ENCODE results near the gene PADI3. TPM values are rescaled to one million over a fixed set of nuclear protein-coding genes. Genes with fewer than 3 reads are reported as not detected.

The PADI3 gene
- total RNA-seq, 2 donors from 2014 or later: not detected

DNA sequence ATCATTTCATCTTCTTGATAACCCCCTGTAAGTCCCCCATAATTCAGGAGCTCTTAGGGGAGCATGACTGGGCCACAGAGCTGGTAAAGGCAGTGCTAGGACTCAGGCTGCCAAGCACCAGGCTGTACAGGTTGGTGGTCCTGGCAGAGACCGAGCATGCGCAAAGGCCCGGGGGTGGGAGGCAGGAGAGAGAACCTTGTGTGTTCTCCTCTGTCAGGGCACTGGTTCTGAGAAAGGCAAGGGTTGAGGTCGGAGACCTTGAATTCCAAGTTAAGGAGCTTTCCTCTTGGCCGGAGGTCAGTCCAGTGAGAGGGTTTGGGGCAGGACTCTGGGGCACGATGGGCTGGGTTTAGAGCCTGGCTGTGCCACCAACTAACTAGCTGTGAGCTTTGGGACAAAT lies 23.2 kb downstream of the PADI3 start:
- DNase-seq (no peak), ATAC-seq (no peak)
- no peak for TF ChIP-seq POLR2A (IDR thresholded peaks at IDR 0.05)
- TF ChIP-seq, protein P1, sequence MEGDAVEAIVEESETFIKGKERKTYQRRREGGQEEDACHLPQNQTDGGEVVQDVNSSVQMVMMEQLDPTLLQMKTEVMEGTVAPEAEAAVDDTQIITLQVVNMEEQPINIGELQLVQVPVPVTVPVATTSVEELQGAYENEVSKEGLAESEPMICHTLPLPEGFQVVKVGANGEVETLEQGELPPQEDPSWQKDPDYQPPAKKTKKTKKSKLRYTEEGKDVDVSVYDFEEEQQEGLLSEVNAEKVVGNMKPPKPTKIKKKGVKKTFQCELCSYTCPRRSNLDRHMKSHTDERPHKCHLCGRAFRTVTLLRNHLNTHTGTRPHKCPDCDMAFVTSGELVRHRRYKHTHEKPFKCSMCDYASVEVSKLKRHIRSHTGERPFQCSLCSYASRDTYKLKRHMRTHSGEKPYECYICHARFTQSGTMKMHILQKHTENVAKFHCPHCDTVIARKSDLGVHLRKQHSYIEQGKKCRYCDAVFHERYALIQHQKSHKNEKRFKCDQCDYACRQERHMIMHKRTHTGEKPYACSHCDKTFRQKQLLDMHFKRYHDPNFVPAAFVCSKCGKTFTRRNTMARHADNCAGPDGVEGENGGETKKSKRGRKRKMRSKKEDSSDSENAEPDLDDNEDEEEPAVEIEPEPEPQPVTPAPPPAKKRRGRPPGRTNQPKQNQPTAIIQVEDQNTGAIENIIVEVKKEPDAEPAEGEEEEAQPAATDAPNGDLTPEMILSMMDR (IDR thresholded peaks at IDR 0.05): no peak
- Histone ChIP-seq H3K27ac (no peak overlapping the region), H3K27me3 (no peaks in the 10 kb centered on the region), H3K4me3 (no peak overlapping the region), H3K36me3 (replicated peaks in 1 of 2; ENCODE audit: insufficient read depth in 1 of 2, low read depth in 2 of 2) (no peaks in the 10 kb centered on the region), H3K4me1 (no peaks in the 10 kb centered on the region), H3K9me3 (no peaks in the 10 kb centered on the region)
- intact Hi-C loops (cut with DNase I): no loop called here
- WGBS, 2 donors: 77 to 89% methylated on average over 6 of the region's 6 CpGs

DNA sequence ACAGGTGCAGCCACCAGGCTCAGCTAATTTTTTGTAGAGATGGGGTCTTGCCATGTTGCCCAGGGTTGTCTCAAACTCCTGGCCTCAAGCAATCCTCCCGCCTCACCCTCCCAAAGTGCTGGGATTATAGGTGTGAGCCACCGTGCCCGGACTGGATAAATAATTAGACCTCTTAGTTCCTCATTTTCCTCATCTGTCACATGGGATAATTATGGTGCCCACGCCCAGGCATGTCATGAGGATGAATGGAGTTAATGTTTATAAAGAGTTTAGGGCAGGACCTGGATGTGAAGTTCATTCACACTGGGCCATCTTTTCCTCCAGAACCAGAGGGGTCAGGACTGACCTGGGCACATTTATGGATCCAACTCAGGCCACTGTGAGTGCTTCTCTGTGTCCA lies 23.7 kb downstream of the PADI3 start:
- H3K27me3 ChIP-seq: no peaks in the 10 kb centered on the region
- no peak for TF ChIP-seq POLR2A (IDR thresholded peaks at IDR 0.05)
- TF ChIP-seq, protein P1 (IDR thresholded peaks at IDR 0.05): no peak
- intact Hi-C loops (cut with DNase I): no loop called here
- no peak overlapping the region for H3K4me3 ChIP-seq
- no peaks in the 10 kb centered on the region for H3K4me1 ChIP-seq
- no peak overlapping the region for H3K27ac ChIP-seq
- 53 to 65% methylated on average over 4 of the region's 4 CpGs for WGBS, 2 donors
- ATAC-seq (no peak), DNase-seq (no peak)
- H3K36me3 ChIP-seq (replicated peaks in 1 of 2; ENCODE audit: insufficient read depth in 1 of 2, low read depth in 2 of 2): no peaks in the 10 kb centered on the region
- no peaks in the 10 kb centered on the region for H3K9me3 ChIP-seq

DNA sequence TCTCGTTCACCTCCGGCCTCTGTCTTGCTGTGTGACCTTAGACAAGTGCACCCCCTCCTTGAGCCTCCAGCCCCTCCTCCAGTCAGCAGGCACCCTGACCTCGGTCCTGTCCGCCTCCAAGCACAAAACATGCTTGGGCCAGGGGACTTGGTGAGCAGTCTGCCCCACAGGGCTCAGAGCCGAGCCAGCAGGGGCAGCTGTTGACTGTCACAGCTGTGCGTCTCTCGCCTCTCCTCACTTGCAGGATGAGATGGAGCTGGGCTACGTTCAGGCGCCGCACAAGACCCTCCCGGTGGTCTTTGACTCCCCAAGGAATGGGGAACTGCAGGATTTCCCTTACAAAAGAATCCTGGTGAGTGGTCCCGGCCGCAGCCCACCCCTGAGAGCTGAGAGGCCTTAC lies 24.2 kb downstream of the PADI3 start:
- DNase-seq (no peak), ATAC-seq (no peak)
- TF ChIP-seq, protein P1 (IDR thresholded peaks at IDR 0.05): no peak
- TF ChIP-seq POLR2A (IDR thresholded peaks at IDR 0.05): no peak
- Histone ChIP-seq H3K4me3 (no peak overlapping the region), H3K4me1 (peaks cover 3% of the 10 kb centered on the region), H3K36me3 (replicated peaks in 1 of 2; ENCODE audit: insufficient read depth in 1 of 2, low read depth in 2 of 2) (no peaks in the 10 kb centered on the region), H3K27me3 (no peaks in the 10 kb centered on the region), H3K9me3 (no peaks in the 10 kb centered on the region), H3K27ac (no peak overlapping the region)
- intact Hi-C loops (cut with DNase I): no loop called here
- 70 to 73% methylated on average over 12 to 13 of the region's 13 CpGs for WGBS, 2 donors

DNA sequence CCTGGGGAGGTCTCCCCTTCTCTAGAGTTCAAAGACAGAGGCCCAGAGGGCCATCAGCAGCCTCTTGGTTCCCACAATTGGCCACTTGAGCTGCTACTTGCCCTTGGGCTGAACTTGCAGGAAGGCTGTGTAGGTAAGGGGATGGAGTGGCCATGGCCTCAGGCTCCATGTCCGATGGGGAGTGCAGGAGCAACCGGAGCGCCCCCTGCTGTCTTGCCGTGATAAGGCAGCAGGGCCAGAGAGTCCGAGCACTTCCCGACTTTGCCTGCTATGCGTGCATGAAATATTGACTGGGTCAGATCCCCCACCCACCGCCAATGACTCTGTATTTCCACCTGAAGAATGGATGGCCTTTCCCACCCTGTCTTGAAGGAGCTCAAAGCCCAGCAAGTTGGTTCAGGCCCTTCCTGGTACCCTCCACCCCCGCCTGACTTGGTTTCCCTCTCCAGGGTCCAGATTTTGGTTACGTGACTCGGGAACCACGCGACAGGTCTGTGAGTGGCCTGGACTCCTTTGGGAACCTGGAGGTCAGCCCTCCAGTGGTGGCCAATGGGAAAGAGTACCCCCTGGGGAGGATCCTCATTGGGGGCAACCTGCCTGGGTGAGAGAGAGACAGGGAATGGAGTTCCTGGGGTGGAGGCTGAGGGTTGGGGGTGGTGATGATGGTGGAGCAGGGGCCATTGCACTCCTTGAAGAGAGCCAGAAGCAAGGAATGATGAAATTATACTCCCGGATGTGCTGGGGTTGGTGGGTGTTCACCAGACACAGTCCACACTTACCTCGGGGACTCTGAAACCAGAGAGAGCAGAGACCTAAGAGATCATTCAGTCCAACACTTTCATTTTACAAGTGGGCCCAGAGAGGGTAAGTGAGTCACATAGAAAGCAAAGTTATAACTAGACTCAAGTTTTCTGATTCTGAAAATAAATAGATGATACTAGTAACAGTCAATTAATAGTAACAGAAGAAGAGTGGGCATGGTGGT lies 25.6 kb downstream of the PADI3 start:
- Histone ChIP-seq H3K4me1 (peaks cover 17% of the 10 kb centered on the region), H3K36me3 (replicated peaks in 1 of 2; ENCODE audit: insufficient read depth in 1 of 2, low read depth in 2 of 2) (no peaks in the 10 kb centered on the region), H3K4me3 (no peak overlapping the region), H3K27ac (no peak overlapping the region), H3K9me3 (no peaks in the 10 kb centered on the region), H3K27me3 (no peaks in the 10 kb centered on the region)
- no peak for ATAC-seq
- intact Hi-C loops (cut with DNase I): no loop called here
- DNase-seq: peak; percentile 37 to 49 (median 41)
- WGBS, 2 donors: 56 to 72% methylated on average over 11 to 15 of the region's 15 CpGs
- no peak for TF ChIP-seq POLR2A (IDR thresholded peaks at IDR 0.05)
- TF ChIP-seq, protein P1 (IDR thresholded peaks at IDR 0.05): peak in 5 of 7 experiments; percentile 17 to 43 (median 37)

Data from body of pancreas (tissue), 4 donors.